Skin epidermis (tissue), 12 donors: ENCODE data around the gene ST3GAL6.
A peak's percentile ranks its signal among the peaks of the same experiment; 100 is the strongest.
"Not testable (repeated sequence)": the region's sequence is repeated elsewhere in the genome, so short reads cannot be mapped to it uniquely, and the experiment has no call there.

ENCODE experiments used
- H3K27ac ChIP-seq, 21 experiments: fragments of 200-600 bp; sonication (generic) in 11 of 21; one replicate each; pipeline ENCODE4 v1.5.0; 2020; ENCODE audit warnings: mild to moderate bottlenecking in 3 of 21, inconsistent platforms in 2 of 21, moderate library complexity in 2 of 21
- H3K4me3 ChIP-seq, 7 experiments: fragments of 200-600 bp; sonication (generic) in 2 of 7; one replicate each; pipeline ENCODE4 v1.5.0; 2020; ENCODE audit warnings: inconsistent platforms in 2 of 7, mild to moderate bottlenecking in 2 of 7, moderate library complexity in 1 of 7

Gene ST3GAL6

GRCh38 chr3:98824256-98824655 lies 61.1 kb downstream of the ST3GAL6 start:
- Histone ChIP-seq H3K27ac (no peak overlapping the region), H3K4me3 (no peak overlapping the region)

- Histone ChIP-seq H3K27ac (peak overlapping the region in 2 of 21 experiments; percentile 1 to 3), H3K4me3 (no peak overlapping the region)
Measured at GRCh38 chr3:98826126-98826525, 63.0 kb downstream of the ST3GAL6 start.

GRCh38 chr3:98827221-98827920 lies 64.2 kb downstream of the ST3GAL6 start:
- H3K27ac ChIP-seq = no peak overlapping the region
- no peak overlapping the region for H3K4me3 ChIP-seq

- H3K4me3 ChIP-seq = no peak overlapping the region
Measured at GRCh38 chr3:98829246-98829832, 66.2 kb downstream of the ST3GAL6 start.

GRCh38 chr3:98831060-98831459 lies 67.9 kb downstream of the ST3GAL6 start:
- H3K4me3 ChIP-seq, H3K27ac ChIP-seq: not testable (repeated sequence)

More at GRCh38 chr3:98829246-98829832, 66.2 kb downstream of the ST3GAL6 start:
- H3K27ac ChIP-seq = no peak overlapping the region

- H3K27ac ChIP-seq = no peak overlapping the region
- no peak overlapping the region for H3K4me3 ChIP-seq
Measured at GRCh38 chr3:98839846-98840245, 76.7 kb downstream of the ST3GAL6 start.

GRCh38 chr3:98843266-98843959 lies 80.3 kb downstream of the ST3GAL6 start:
- H3K4me3 ChIP-seq = no peak overlapping the region
- no peak overlapping the region for H3K27ac ChIP-seq
